SKM-1 treated with dmso at 0.1 percent for 144 hours (cell line): ENCODE measurements around the gene UVRAG.
"Not testable (repeated sequence)": the region's sequence is repeated elsewhere in the genome, so short reads cannot be mapped to it uniquely, and the experiment has no call there.

ENCODE experiments used
- DNase-seq: peaks from one replicate; lab custom pipeline; 2025; ENCODE audit not compliant: unreplicated experiment; lab: John Stamatoyannopoulos, UW

The UVRAG gene

DNA sequence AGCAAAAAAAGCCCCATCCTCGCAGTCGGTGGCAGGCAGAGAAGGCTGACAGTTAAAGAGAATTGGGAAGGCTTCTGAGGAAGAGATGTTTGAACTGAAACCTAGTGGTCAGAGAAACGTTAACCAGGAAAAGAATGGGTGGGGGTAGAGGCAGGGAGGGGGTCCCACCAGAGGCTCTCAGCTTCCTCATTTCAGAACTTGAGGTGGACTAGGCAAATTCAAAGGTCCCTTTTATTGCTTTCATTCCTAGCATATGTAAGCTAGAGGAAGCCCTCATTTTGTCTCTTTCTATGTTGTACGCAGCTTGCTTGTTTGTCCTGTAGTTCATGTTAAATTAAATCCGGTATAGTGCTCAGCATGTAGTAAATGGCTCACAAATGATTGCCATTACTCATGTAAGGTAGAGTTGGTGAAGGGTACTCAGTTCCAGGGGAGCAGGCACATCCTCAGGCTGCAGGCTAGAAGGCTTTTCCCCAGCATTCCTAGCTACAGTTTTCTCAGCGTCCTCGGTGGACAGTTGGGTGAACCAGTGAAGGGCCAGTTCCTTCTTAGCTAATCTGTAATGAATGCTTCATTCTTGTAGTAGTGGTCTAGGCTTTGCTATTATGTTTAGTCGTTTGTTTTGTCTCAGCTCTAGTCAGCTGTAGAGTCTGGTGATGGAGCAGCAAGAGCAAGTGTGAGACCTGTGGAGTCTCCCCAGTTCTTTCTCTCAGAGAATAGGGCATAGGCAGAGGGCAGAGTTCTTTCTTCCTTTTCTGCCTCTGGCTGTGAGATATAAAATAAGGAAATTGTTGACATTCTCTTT, 58.6 kb downstream of the UVRAG start:
- DNase-seq: peak; percentile 57

- no peak for DNase-seq
These were observed 59.8 kb downstream of the UVRAG start for GRCh38 chr11:75874684-75875341.

DNA sequence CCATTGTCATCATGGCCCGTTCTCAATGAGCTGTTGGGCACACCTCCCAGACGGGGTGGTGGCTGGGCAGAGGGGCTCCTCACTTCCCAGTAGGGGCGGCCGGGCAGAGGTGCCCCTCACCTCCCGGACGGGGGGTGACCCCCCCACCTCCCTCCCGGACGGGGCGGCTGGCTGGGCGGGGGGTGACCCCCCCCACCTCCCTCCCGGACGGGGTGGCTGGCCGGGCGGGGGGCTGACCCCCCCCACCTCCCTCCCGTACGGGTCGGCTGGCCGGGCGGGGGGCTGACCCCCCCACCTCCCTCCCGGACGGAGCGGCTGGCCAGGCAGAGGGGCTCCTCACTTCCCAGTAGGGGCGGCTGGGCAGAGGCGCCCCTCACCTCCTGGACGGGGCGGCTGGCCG, 62.3 kb downstream of the UVRAG start:
- not testable (repeated sequence) for DNase-seq

DNA sequence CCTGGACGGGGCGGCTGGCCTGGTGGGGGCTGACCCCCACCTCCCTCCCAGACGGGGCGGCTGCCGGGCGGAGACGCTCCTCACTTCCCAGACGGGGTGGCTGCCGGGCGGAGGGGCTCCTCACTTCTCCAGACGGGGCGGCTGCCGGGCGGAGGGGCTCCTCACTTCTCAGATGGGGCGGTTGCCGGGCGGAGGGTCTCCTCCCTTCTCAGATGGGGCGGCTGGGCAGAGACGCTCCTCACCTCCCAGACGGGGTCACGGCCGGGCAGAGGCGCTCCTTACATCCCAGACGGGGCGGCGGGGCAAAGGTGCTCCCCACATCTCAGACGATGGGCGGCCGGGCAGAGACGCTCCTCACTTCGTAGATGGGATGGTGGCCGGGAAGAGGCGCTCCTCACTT, 62.9 kb downstream of the UVRAG start:
- not testable (repeated sequence) for DNase-seq

GRCh38 chr11:75878933-75879332, 63.9 kb downstream of the UVRAG start:
- DNase-seq: no peak

DNA sequence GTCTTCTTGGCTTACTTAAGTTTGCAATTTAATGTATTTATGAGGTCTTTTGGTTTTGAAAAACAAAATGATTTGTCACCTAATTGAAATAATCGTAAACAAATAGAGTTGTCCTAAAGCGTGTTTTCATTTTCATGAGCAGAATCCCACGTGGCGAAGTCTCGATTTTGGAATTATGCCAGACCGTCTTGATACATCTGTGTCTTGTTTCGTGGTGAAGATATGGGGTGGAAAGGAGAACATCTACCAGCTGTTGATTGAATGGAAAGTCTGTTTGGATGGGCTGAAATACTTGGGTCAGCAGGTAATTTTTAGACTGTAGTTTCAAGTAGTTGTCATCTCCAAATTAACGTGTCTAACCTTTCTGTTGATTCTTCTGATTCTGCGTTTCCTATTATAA, 64.7 kb downstream of the UVRAG start:
- no peak for DNase-seq

DNA sequence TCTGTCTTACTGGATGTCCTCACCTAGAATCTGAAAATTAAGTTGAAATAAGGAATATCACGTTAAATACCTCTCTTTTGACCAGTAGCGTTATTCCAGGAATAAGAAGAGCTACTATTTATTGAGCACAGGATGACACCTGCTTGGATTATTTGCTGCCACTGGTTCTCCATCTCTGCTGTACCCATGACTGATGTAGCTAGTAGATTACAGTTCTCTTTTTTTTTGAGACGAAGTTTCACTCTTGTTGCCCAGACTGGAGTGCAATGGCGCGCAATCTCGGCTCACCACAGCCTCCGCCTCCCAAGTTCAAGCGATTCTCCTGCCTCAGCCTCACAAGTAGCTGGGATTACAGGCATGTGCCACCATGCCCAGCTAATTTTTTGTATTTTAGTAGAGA, 65.3 kb downstream of the UVRAG start:
- DNase-seq: not testable (repeated sequence)

GRCh38 chr11:75884321-75884720, 69.3 kb downstream of the UVRAG start:
- DNase-seq: no peak

GRCh38 chr11:75888416-75888815, 73.4 kb downstream of the UVRAG start:
- no peak for DNase-seq

- DNase-seq: peak; percentile 82
These were observed 77.1 kb downstream of the UVRAG start for GRCh38 chr11:75891947-75892739.

- no peak for DNase-seq
These were observed 78.2 kb downstream of the UVRAG start for GRCh38 chr11:75893251-75893650.

DNA sequence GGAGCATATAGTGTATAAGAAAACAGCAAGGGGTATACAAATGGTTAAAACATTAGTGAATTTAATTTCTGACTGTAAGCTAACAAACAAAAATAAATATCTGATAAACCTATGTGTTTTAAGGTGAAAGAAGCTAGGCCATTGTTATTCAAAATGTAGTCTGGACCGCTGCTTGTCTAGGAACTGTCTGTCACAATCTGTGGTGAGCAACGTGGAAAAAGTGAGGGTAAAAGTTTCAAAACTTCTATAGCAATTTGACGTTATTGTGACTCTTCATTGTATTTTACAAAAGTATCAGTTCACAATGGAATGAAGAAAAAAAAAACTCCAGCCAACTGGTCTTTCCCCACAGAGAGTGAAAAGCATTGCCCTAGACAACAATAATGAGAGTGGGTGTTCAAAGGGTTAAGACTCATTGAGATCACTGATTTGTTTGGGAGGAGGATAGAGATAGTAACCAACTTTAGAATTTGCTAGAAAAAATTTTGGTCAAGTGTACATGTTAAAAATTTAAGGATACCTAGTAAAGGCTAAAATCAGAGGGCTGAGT, 79.1 kb downstream of the UVRAG start:
- DNase-seq: no peak

- DNase-seq: peak; percentile 35
These were observed 81.9 kb downstream of the UVRAG start for GRCh38 chr11:75896843-75897419.

- DNase-seq: no peak
These were observed 83.9 kb downstream of the UVRAG start for GRCh38 chr11:75898871-75899270.

- no peak for DNase-seq
These were observed 84.8 kb downstream of the UVRAG start for GRCh38 chr11:75899806-75900205.

DNA sequence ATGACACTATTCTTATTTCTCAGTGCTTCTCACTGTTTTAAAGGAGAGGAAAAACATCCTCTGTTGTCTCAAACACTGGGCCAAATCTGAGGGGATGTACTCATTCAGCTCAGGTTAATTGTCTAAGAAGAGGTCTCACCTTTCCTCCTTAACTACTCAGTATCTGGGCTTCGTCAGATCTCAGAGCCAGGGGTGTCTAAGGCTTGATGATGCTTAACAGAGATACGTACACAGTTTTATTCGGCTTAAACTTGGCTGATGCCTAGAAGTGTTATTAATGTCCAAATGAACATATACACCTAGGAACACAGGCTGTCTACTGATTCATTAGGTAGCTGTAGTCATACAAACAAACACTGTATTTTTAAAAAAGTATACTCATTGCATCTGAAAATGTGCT, 85.8 kb downstream of the UVRAG start:
- no peak for DNase-seq

- no peak for DNase-seq
These were observed 87.6 kb downstream of the UVRAG start for GRCh38 chr11:75902631-75903030.

DNA sequence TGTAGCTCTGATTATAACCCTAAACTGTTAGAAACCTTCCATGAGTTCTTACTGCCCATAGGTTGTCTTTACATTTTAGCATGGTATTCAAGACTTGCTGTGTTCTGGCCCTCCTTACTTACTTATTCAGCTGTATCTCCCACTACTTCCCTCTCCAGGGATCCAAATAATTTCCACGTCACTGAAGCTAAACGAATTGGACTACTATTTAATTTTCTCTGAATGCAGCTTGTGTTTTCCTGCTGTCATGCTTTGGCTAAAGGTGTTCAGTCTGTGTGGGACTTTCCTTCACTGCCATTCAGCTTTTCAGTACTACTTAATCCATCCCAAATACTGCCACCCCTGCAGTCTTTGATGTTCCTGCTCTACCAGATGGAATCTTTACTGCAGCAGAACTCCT, 88.3 kb downstream of the UVRAG start:
- DNase-seq: no peak

DNA sequence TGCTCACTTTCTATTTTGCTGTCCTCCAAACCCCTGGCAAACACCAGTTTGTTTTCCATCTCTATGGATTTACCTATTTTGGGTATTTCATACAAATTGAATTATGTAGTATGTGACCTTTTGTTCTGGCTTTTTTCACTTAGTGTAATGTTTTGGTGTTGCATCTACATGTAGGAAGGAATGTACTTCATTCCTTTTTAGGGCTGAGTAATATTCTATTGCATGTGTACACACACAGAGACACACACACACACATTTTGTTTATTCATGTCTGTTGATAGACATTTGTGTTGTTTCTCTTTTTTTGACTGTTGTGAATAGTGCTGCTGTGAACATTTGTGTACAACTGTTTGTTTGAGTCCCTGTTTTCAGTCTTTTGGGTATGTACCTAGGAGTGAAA, 90.4 kb downstream of the UVRAG start:
- no peak for DNase-seq

DNA sequence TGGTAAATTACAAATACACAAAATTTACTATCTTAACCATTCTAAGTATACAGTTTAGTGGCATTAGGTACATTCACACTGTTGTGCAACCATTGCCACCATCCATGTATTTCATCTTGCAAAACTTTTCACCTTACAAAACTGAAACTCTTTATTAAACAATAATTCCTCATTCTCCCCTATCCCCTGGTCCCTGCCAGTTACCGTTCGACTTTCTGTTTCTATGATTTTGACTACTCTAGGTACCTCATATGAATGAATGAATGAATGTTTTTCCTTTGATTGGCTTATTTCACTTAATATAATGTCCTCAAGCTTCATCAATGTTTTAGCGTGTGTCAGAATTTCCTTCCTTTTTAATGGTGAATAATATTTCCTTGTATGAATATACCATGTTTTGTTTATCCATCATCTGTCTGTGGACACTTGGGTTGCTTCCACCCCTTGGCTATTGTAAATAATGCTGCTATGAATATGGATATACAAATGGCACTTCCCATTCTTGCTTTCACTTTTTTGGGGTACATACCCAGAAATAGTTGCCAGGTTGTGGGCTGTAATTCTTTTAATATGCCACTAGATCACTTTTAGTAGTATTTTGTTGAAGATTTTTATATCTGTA, 93.0 kb downstream of the UVRAG start:
- no peak for DNase-seq
